Measurements from ENCODE around the gene COX5B.
"Not testable (repeated sequence)": the region's sequence is repeated elsewhere in the genome, so short reads cannot be mapped to it uniquely, and the experiment has no call there.

Gene COX5B

GRCh38 chr2:97675430-97676113, 29.7 kb downstream of the COX5B start:
- DNase-seq: no peak

GRCh38 chr2:97676620-97677019, 30.8 kb downstream of the COX5B start:
- DNase-seq: no peak

GRCh38 chr2:97677480-97677879, 31.6 kb downstream of the COX5B start:
- DNase-seq: no peak

GRCh38 chr2:97678298-97678697, 32.4 kb downstream of the COX5B start:
- no peak for DNase-seq

- not testable (repeated sequence) for DNase-seq
Measured at GRCh38 chr2:97687235-97687634, 41.4 kb downstream of the COX5B start.

GRCh38 chr2:97688062-97688827, 42.4 kb downstream of the COX5B start:
- DNase-seq: no peak

- no peak for DNase-seq
Measured at GRCh38 chr2:97691166-97691565, 45.3 kb downstream of the COX5B start.

- DNase-seq: no peak
Measured at GRCh38 chr2:97693476-97693875, 47.6 kb downstream of the COX5B start.

GRCh38 chr2:97695744-97696143, 49.9 kb downstream of the COX5B start:
- DNase-seq: no peak

- DNase-seq: peak; percentile 88
Measured at GRCh38 chr2:97697252-97698235, 51.7 kb downstream of the COX5B start.
